ENCODE data around the gene TRABD. TPM values are rescaled to one million over a fixed set of nuclear protein-coding genes. Genes with fewer than 3 reads are reported as not detected.

Gene TRABD
- total and polyA plus RNA-seq, 2 donors (not counting 1 experiment from before 2014, with no cell fraction given): 11.8 to 17.2 TPM

- H3K4me1 ChIP-seq (ENCODE audit: control insufficient read depth, extremely low read depth, insufficient read depth, low read length): peaks cover 2% of the 10 kb centered on the region
- no peaks in the 10 kb centered on the region for H3K9me3 ChIP-seq (ENCODE audit: control insufficient read depth, insufficient read depth, low read depth, low read length)
- H3K36me3 ChIP-seq (ENCODE audit: control insufficient read depth, insufficient read depth, low read length): no peaks in the 10 kb centered on the region
- no peak overlapping the region for H3K4me3 ChIP-seq (replicated peaks in 1 of 4; ENCODE audit: control extremely low read depth in 1 of 4, insufficient read depth in 1 of 4, low read depth in 3 of 4, low read length in 4 of 4)
- peaks cover 3% of the 10 kb centered on the region for H3K27me3 ChIP-seq (ENCODE audit: control insufficient read depth, insufficient read depth, low read length)
- H3K9ac ChIP-seq (ENCODE audit: insufficient read depth, low read length): no peak overlapping the region
- TF ChIP-seq CTCF (conservative IDR thresholded peaks at IDR 0.05 in 1 of 2, IDR thresholded peaks at IDR 0.05 in 1 of 2; ENCODE audit: low read depth in 1 of 2, low read length in 2 of 2): no peak
- TF ChIP-seq EZH2 (IDR thresholded peaks at IDR 0.05; ENCODE audit: low read length, missing control alignments): no peak
- no peak for DNase-seq (ENCODE audit: low read depth in 2 of 2)
- no peak overlapping the region for H3K27ac ChIP-seq (ENCODE audit: insufficient read depth, low read length)
- H4K20me1 ChIP-seq (ENCODE audit: control insufficient read depth, extremely low read depth, insufficient read depth, low read length): no peaks in the 10 kb centered on the region
- H3K4me2 ChIP-seq (ENCODE audit: extremely low read depth, insufficient read depth, low read length): no peak overlapping the region
- no peak overlapping the region for H2AFZ ChIP-seq (ENCODE audit: low read length)
- no peaks in the 10 kb centered on the region for H3K79me2 ChIP-seq (ENCODE audit: control insufficient read depth, insufficient read depth, low read length)
These were observed 6.5 kb upstream of the TRABD start for GRCh38 chr22:50178871-50179869.

- Histone ChIP-seq H4K20me1 (ENCODE audit: control insufficient read depth, extremely low read depth, insufficient read depth, low read length) (no peaks in the 10 kb centered on the region), H3K27me3 (ENCODE audit: control insufficient read depth, insufficient read depth, low read length) (peaks cover 3% of the 10 kb centered on the region), H3K4me1 (ENCODE audit: control insufficient read depth, extremely low read depth, insufficient read depth, low read length) (peaks cover 2% of the 10 kb centered on the region), H3K27ac (ENCODE audit: insufficient read depth, low read length) (no peak overlapping the region), H3K4me3 (replicated peaks in 1 of 4; ENCODE audit: control extremely low read depth in 1 of 4, insufficient read depth in 1 of 4, low read depth in 3 of 4, low read length in 4 of 4) (no peak overlapping the region), H2AFZ (ENCODE audit: low read length) (no peak overlapping the region), H3K36me3 (ENCODE audit: control insufficient read depth, insufficient read depth, low read length) (no peaks in the 10 kb centered on the region), H3K9ac (ENCODE audit: insufficient read depth, low read length) (no peak overlapping the region), H3K79me2 (ENCODE audit: control insufficient read depth, insufficient read depth, low read length) (no peaks in the 10 kb centered on the region), H3K9me3 (ENCODE audit: control insufficient read depth, insufficient read depth, low read depth, low read length) (no peaks in the 10 kb centered on the region), H3K4me2 (ENCODE audit: extremely low read depth, insufficient read depth, low read length) (no peak overlapping the region)
- no peak for DNase-seq (ENCODE audit: low read depth in 2 of 2)
- no peak for TF ChIP-seq EZH2 (IDR thresholded peaks at IDR 0.05; ENCODE audit: low read length, missing control alignments)
- TF ChIP-seq CTCF (conservative IDR thresholded peaks at IDR 0.05 in 1 of 2, IDR thresholded peaks at IDR 0.05 in 1 of 2; ENCODE audit: low read depth in 1 of 2, low read length in 2 of 2): no peak
These were observed 5.6 kb upstream of the TRABD start for GRCh38 chr22:50179937-50180726.

Data from fibroblast of lung (primary cell).